GM12874 (cell line): ENCODE results near the gene PDE4D.

Source experiments
- TF ChIP-seq, protein P1 (sequence below): IDR thresholded peaks from 2 replicates; pipeline ENCODE4 v1.5.1; 2011; ENCODE audit warnings: low read depth, mild to moderate bottlenecking, control low read depth, low read length, moderate library complexity; ENCODE audit not compliant: insufficient read depth

Gene PDE4D

DNA sequence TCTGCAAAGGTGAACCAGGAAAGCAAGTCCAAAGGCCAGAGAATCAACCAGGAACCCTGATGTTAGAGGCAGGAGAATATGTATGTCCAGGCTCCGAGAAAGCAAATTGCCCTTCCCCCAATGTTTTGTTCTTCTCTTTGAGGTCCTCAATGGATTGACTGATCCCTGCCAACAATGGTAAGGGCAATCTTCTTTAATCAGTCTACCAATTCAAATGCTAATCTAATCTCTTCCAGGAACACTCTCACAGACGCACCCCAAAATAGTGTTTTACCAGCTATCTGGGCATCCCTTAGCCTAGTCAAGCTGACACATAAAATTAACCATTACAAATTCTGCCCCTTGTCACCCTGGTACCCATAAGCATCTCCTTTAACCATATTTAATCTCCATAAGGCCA is 912.6 kb downstream of the PDE4D start:
- TF ChIP-seq, protein P1, sequence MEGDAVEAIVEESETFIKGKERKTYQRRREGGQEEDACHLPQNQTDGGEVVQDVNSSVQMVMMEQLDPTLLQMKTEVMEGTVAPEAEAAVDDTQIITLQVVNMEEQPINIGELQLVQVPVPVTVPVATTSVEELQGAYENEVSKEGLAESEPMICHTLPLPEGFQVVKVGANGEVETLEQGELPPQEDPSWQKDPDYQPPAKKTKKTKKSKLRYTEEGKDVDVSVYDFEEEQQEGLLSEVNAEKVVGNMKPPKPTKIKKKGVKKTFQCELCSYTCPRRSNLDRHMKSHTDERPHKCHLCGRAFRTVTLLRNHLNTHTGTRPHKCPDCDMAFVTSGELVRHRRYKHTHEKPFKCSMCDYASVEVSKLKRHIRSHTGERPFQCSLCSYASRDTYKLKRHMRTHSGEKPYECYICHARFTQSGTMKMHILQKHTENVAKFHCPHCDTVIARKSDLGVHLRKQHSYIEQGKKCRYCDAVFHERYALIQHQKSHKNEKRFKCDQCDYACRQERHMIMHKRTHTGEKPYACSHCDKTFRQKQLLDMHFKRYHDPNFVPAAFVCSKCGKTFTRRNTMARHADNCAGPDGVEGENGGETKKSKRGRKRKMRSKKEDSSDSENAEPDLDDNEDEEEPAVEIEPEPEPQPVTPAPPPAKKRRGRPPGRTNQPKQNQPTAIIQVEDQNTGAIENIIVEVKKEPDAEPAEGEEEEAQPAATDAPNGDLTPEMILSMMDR, result no peak

DNA sequence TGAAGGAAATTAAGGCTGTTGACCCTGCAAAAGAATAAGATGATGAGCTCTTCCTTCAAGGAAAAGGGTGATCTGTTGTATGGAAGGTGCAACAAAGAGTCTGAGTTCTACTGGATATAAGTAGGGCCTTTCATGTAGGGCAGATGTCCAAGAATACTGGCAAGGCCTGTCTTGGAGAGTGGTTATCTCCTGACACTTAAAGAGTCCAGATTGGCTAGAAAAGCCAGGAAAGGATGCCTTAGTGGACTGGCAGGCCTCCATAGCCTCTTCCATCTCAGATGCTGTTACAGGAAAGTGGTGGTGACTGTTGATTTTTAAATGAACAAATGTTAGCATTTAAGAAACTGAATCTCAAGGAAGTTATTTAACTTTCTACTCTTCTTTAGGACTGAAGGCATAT is 914.4 kb downstream of the PDE4D start:
- TF ChIP-seq, protein P1, result no peak

DNA sequence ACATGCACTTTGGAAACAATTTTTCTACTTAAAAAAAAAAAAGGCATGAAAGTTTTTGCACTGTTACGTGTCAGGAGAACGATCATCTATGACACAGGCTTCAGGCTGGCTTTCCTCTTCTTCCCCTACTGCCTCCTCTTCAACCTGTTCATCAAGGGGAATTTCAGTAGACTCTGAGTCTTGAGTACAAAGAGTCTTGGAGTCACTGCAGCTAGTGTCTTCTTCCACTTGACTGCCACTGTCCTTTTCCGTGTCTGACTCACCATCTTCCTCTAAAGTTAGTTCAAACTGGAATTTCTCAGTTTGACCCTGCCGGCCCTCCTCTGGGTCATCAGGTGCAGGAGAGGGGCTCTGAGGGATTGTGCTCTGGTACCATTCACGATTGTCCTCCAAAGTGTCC is 918.9 kb downstream of the PDE4D start:
- TF ChIP-seq, protein P1, result no peak

DNA sequence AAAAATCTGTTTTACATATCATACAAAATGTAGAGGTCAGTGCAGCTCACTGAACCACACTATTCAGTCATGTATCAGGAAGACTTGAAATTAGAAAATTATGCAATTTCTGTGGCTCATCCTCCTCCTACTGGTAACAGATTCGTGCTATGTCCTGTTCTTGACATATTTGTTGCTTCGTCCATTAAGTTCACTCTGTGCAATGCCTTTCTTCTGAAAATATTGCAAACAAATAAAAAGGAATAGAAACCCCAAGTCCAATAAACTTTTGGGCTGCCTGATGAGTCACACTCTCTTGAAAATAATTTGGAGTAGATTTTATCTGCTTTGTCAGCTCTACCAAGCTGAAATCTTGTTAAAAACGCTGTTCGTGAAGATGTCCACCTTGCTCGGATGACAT is 919.4 kb downstream of the PDE4D start:
- TF ChIP-seq, protein P1, result no peak

DNA sequence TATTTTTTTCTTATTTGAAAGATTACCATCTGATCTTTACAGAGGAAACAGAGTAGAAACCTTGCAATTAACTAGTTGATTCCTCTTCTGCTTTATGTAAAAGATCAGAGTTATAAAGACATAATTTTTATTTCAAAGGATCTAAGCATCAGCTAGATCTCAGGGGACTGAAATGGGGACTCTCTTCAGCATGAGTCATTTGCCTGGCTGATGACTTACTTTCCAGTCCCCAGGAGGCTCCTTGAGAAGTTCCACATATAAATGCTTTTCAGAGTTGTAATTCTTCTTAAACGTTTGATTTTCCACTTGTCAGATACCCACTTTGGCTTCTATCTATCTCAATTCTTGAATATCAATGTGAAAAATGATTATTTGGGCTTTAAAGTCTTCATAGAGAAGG is 921.2 kb downstream of the PDE4D start:
- TF ChIP-seq, protein P1, result no peak

DNA sequence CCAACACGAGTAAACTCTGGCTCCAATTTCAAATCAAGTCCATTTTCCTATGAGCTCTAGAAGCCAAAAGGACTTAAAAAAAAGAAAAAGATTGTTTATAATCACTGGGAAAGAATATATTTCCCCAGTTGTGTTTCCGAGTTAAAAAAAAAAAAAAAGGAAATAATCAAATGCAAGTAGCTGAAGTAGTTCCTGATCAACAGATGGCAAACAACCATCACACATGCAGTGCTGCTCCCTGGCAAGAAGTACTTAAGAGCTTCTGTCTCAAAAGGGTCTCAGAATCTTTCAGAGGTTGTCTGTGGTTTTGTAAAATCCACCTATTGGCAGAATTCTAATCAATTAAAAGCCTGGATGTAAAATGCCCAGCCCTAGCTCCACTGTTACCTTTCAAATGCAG is 922.8 kb downstream of the PDE4D start:
- TF ChIP-seq, protein P1, result no peak

DNA sequence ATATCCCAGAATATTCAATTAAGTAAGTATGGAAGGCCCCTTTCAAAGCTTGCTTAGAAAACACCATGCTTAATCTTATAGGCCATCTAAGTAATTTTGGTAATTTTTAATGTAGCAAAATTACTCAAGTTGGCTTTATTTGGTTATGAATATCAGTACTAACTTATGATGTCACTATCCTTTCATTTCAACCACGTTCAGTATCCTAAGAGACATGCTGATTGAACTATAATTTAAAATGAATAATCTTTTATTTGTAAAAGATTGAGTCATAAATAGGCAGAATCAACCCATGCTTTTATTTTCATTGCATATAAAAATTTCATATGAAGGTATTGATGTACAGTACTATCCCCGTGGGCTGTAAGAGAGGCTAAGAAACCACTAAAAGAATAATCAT is 923.7 kb downstream of the PDE4D start:
- TF ChIP-seq, protein P1, result no peak

DNA sequence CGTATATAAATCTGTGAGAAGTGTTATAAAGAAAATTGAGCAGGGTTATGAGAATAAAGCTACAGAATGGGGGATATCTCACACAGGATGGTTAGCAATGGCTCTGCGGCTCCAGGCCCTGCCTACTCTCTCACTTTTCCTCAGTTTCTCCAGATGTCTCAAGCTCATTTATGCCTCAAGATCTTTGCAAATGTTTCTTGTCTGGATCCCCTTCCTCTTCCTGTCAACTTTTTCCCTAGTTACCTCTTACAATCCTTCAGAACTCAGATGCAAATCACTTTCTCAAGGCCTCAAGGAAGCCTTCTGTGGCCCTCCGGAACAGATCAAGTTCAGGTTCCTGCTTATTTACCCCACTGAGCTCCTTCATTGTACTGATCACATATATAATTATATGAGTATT is 924.3 kb downstream of the PDE4D start:
- TF ChIP-seq, protein P1, result no peak
